ENCODE data around the gene HYI.
"Not testable (repeated sequence)": the region's sequence is repeated elsewhere in the genome, so short reads cannot be mapped to it uniquely, and the experiment has no call there.

DNA sequence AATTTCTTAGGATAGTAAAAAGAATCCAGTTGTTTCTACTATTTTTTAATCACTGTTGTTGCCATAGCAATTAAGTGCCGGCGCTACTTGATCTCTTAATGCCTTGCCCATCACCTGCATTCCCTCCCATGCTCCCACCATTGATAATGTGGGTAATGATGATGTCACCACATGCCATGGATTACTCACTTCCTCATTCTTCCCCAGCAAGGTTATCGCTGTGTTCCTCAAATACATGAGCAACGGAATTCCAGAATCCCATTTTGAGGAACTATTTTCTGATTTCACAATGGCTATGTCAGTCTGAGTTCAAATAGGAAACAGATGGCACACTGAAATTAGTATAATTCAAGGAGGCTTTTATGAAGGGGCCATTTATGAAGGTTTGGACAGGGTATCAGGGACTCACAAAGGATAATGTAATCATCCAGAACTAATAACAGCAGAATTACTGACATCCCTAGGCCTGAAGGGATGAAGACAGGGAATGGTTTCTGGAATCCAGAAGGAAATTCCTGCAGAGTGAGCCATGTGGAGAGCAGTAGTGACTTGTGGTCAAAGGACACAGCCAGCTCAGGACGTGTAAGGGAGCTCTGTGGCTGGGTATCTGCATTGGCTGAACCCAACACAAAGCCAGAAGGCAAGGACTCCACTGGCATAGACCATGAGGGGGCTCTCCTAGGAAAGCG is 18.9 kb upstream of the HYI start:
- TF ChIP-seq, protein P1, sequence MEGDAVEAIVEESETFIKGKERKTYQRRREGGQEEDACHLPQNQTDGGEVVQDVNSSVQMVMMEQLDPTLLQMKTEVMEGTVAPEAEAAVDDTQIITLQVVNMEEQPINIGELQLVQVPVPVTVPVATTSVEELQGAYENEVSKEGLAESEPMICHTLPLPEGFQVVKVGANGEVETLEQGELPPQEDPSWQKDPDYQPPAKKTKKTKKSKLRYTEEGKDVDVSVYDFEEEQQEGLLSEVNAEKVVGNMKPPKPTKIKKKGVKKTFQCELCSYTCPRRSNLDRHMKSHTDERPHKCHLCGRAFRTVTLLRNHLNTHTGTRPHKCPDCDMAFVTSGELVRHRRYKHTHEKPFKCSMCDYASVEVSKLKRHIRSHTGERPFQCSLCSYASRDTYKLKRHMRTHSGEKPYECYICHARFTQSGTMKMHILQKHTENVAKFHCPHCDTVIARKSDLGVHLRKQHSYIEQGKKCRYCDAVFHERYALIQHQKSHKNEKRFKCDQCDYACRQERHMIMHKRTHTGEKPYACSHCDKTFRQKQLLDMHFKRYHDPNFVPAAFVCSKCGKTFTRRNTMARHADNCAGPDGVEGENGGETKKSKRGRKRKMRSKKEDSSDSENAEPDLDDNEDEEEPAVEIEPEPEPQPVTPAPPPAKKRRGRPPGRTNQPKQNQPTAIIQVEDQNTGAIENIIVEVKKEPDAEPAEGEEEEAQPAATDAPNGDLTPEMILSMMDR (IDR thresholded peaks at IDR 0.05), result not testable (repeated sequence)
- peak; percentile 66; the same call in 1 of the 2 replicates for TF ChIP-seq RARB (CRISPR knock-in tag; IDR thresholded peaks at IDR 0.05)
- TF ChIP-seq RAD21 (conservative IDR thresholded peaks at IDR 0.05 in 1 of 2, IDR thresholded peaks at IDR 0.05 in 1 of 2), result not testable (repeated sequence)

Data from A549 (cell line).